Smooth muscle cell (in vitro differentiated cells): ENCODE results near the gene AGTPBP1. TPM values are rescaled to one million over a fixed set of nuclear protein-coding genes. Genes with fewer than 3 reads are reported as not detected.

Experiments
- DNase-seq: peaks from one replicate; lab custom pipeline; 2025; ENCODE audit not compliant: unreplicated experiment; lab: John Stamatoyannopoulos, UW
- H2AFZ ChIP-seq: fragments of 200-600 bp; sonication (generic); 2 replicates; pipeline ENCODE4 v1.6.0; 2016; ENCODE audit warnings: antibody characterized with exemption, low read depth, mild to moderate bottlenecking
- H3F3A ChIP-seq: fragments of 200-600 bp; sonication (generic); 2 replicates; pipeline ENCODE4 v1.6.0; 2017; ENCODE audit warnings: antibody characterized with exemption, low read depth
- H3K27ac ChIP-seq: fragments of 200-600 bp; sonication (generic); 2 replicates; pipeline ENCODE4 v1.5.1; 2016; ENCODE audit warnings: low read depth, mild to moderate bottlenecking
- H3K27me3 ChIP-seq: fragments of 200-600 bp; sonication (generic); 2 replicates; pipeline ENCODE4 v1.6.1; 2016; ENCODE audit warnings: low read depth, mild to moderate bottlenecking
- H3K36me3 ChIP-seq: fragments of 200-600 bp; sonication (generic); 2 replicates; pipeline ENCODE4 v1.5.1; 2016; ENCODE audit warnings: low read depth
- H3K4me1 ChIP-seq: fragments of 200-600 bp; sonication (generic); 2 replicates; pipeline ENCODE4 v1.5.1; 2016; ENCODE audit warnings: low read depth
- H3K4me2 ChIP-seq: fragments of 200-600 bp; sonication (generic); 2 replicates; pipeline ENCODE4 v1.6.0; 2016; ENCODE audit warnings: mild to moderate bottlenecking
- H3K4me3 ChIP-seq: fragments of 200-600 bp; sonication (generic); 2 replicates; pipeline ENCODE4 v1.5.1; 2016; ENCODE audit warnings: mild to moderate bottlenecking
- H3K79me2 ChIP-seq: fragments of 200-600 bp; sonication (generic); 2 replicates; pipeline ENCODE4 v1.6.0; 2016; ENCODE audit warnings: low read depth, mild to moderate bottlenecking
- H3K9ac ChIP-seq: fragments of 200-600 bp; sonication (generic); 2 replicates; pipeline ENCODE4 v1.6.0; 2016; ENCODE audit warnings: low read depth
- H3K9me3 ChIP-seq: fragments of 200-600 bp; sonication (generic); replicated peaks from 2 replicates; pipeline ENCODE4 v1.5.1; 2016; ENCODE audit warnings: low read depth
- H4K20me1 ChIP-seq: fragments of 200-600 bp; sonication (generic); 2 replicates; pipeline ENCODE4 v1.6.0; 2016; ENCODE audit warnings: low read depth
- WGBS: methylation state at CpG from one replicate; pipeline ENCODE4 v1.1.7; 2016; ENCODE audit warnings: low lambda C conversion rate; 5-methylcytosine and 5-hydroxymethylcytosine counted together
- polyA plus RNA-seq: library from polyadenylated mRNA; unstranded; fragments of >200 nt; fragmentation: Nextera tagmentation; extraction: Ambion mirVana; gene quantifications from 2 replicates; pipeline ENCODE4 v1.2.1, GENCODE V29; 2016
- total RNA-seq: library from RNA; depleted of rRNA; stranded (reverse); fragments of >200 nt; gene quantifications from 2 replicates; pipeline ENCODE4 v1.2.3, GENCODE V29; 2014
- TF ChIP-seq, protein P1 (sequence below): fragments of 200-600 bp; sonication (generic); IDR thresholded peaks from 2 replicates; pipeline ENCODE4 v1.5.1; 2017; ENCODE audit warnings: borderline replicate concordance, mild to moderate bottlenecking, antibody characterized with exemption; ENCODE audit not compliant: insufficient read depth, poor library complexity, severe bottlenecking

The AGTPBP1 gene
- total and polyA plus RNA-seq, 2 experiments from 2014 or later, result 4.6 to 7.0 TPM

DNA sequence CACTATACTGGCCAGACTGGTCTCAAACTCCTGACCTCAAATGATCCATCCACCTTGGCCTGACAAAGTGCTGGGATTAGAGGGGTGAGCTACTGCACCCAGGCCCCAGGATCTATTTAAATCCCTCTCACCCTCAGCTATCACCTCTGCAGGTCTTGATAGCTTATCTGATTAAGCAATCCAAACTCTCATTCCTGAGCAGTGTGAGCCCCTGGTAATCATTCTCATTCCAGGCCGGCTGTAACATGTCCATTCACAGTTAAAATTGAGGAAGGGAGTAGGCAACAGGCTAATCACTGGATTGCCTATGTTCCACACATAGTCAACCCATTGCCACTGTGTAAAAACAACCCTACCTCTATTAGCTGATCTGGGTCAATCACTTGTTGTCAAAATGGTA, 111.1 kb downstream of the AGTPBP1 start:
- WGBS, result 83% methylated on average over 1 of the region's 1 CpG
- Histone ChIP-seq H3K4me2 (no peak overlapping the region), H3K27ac (no peak overlapping the region), H4K20me1 (no peaks in the 10 kb centered on the region), H3K9me3 (no peaks in the 10 kb centered on the region), H2AFZ (no peak overlapping the region), H3K4me3 (no peak overlapping the region), H3F3A (no peaks in the 10 kb centered on the region), H3K36me3 (no peaks in the 10 kb centered on the region), H3K27me3 (no peaks in the 10 kb centered on the region), H3K9ac (no peak overlapping the region), H3K79me2 (no peaks in the 10 kb centered on the region), H3K4me1 (no peaks in the 10 kb centered on the region)
- TF ChIP-seq, protein P1, sequence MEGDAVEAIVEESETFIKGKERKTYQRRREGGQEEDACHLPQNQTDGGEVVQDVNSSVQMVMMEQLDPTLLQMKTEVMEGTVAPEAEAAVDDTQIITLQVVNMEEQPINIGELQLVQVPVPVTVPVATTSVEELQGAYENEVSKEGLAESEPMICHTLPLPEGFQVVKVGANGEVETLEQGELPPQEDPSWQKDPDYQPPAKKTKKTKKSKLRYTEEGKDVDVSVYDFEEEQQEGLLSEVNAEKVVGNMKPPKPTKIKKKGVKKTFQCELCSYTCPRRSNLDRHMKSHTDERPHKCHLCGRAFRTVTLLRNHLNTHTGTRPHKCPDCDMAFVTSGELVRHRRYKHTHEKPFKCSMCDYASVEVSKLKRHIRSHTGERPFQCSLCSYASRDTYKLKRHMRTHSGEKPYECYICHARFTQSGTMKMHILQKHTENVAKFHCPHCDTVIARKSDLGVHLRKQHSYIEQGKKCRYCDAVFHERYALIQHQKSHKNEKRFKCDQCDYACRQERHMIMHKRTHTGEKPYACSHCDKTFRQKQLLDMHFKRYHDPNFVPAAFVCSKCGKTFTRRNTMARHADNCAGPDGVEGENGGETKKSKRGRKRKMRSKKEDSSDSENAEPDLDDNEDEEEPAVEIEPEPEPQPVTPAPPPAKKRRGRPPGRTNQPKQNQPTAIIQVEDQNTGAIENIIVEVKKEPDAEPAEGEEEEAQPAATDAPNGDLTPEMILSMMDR, result no peak
- no peak for DNase-seq

DNA sequence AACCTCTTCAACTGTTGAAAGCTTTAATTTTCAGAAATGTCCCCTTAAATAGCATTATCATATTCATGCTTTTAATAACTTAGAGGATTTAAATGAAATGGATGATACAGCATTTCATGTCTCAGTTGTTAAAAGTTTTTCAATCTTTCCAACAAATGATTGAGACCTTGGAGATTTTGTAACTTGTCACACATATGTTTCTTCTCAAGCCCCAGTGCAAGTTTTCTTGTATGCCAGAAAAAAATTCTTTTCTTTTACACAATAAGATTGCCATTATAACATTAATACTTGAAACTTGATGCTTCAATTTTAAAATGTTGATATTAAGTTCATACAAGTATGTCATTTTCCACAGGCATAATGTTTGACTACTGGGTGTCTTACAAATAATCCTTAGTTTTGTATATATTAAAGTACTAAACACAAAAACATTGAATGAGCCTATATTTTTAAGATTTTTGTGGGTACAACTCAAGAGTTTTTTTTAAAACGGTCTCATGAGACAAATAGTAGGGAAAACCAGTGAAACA, 124.5 kb downstream of the AGTPBP1 start:
- no peak for DNase-seq
- 100% methylated on average over 1 of the region's 1 CpG for WGBS

DNA sequence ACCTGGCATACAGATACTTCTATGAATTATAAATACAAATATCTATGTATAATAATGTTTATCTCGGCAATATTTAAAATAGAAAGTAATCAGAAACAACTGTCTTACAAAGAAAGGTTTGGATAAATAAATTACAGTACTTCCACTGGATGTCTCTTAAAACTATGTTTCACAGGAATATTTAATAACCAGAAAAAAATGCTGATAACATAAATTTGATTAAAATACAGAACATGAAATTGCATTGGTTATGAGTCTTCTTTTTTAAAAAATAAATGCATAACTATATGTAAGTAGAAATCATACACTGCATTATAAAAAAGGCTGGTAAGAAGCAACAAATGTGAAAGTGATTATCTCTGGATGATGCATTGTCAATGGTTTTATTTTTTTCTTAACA, 126.0 kb downstream of the AGTPBP1 start:
- no peaks in the 10 kb centered on the region for H3K4me1 ChIP-seq
- H3F3A ChIP-seq, result no peaks in the 10 kb centered on the region
- no peaks in the 10 kb centered on the region for H3K79me2 ChIP-seq
- H3K27ac ChIP-seq, result no peak overlapping the region
- H3K36me3 ChIP-seq, result no peaks in the 10 kb centered on the region
- H3K4me2 ChIP-seq, result no peak overlapping the region
- no peak overlapping the region for H2AFZ ChIP-seq
- no peak for DNase-seq
- TF ChIP-seq, protein P1, result no peak
- no peaks in the 10 kb centered on the region for H3K9me3 ChIP-seq
- H3K4me3 ChIP-seq, result no peak overlapping the region
- H3K9ac ChIP-seq, result no peak overlapping the region
- 90% methylated on average over 1 of the region's 1 CpG for WGBS
- no peaks in the 10 kb centered on the region for H3K27me3 ChIP-seq
- no peaks in the 10 kb centered on the region for H4K20me1 ChIP-seq

More for the DNA sequence above, 124.5 kb downstream of the AGTPBP1 start:
- no peak overlapping the region for H2AFZ ChIP-seq
- H3K4me1 ChIP-seq, result no peaks in the 10 kb centered on the region
- TF ChIP-seq, protein P1, result no peak
- no peak overlapping the region for H3K4me3 ChIP-seq
- no peaks in the 10 kb centered on the region for H4K20me1 ChIP-seq
- H3K9me3 ChIP-seq, result no peaks in the 10 kb centered on the region
- no peaks in the 10 kb centered on the region for H3F3A ChIP-seq
- H3K27ac ChIP-seq, result no peak overlapping the region
- H3K27me3 ChIP-seq, result no peaks in the 10 kb centered on the region
- H3K9ac ChIP-seq, result no peak overlapping the region
- no peaks in the 10 kb centered on the region for H3K36me3 ChIP-seq
- H3K79me2 ChIP-seq, result no peaks in the 10 kb centered on the region
- no peak overlapping the region for H3K4me2 ChIP-seq
